ENCODE measurements around the gene SPAG4.

DNA sequence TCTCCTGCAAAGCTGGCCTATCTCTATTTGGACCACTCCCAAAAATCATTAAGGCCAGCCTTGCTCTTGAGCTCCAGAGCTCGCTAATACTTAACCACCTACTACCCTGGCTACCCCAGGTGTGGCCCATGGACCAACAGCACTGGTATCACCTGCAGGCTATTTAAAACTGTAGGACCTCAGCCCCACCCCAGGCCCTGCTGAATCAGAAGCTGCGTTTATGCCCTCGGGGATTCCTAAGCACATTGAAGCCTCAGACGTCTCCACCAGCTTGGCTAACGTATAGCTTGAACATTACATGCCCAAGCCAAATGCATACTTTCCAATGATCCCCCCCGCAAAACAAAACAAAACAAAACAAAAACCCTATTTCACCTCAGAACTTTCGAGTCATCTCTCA lies 19.7 kb upstream of the SPAG4 start:
- TF ChIP-seq, protein P1, sequence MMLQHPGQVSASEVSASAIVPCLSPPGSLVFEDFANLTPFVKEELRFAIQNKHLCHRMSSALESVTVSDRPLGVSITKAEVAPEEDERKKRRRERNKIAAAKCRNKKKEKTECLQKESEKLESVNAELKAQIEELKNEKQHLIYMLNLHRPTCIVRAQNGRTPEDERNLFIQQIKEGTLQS (IDR thresholded peaks at IDR 0.05; ENCODE audit: borderline replicate concordance, extremely low read depth, low read depth, low read length) = no peak
- TF ChIP-seq, protein P2, sequence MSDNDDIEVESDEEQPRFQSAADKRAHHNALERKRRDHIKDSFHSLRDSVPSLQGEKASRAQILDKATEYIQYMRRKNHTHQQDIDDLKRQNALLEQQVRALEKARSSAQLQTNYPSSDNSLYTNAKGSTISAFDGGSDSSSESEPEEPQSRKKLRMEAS (IDR thresholded peaks at IDR 0.05; ENCODE audit: low read depth, low read length) = no peak
- TF ChIP-seq, protein P3, sequence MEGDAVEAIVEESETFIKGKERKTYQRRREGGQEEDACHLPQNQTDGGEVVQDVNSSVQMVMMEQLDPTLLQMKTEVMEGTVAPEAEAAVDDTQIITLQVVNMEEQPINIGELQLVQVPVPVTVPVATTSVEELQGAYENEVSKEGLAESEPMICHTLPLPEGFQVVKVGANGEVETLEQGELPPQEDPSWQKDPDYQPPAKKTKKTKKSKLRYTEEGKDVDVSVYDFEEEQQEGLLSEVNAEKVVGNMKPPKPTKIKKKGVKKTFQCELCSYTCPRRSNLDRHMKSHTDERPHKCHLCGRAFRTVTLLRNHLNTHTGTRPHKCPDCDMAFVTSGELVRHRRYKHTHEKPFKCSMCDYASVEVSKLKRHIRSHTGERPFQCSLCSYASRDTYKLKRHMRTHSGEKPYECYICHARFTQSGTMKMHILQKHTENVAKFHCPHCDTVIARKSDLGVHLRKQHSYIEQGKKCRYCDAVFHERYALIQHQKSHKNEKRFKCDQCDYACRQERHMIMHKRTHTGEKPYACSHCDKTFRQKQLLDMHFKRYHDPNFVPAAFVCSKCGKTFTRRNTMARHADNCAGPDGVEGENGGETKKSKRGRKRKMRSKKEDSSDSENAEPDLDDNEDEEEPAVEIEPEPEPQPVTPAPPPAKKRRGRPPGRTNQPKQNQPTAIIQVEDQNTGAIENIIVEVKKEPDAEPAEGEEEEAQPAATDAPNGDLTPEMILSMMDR (IDR thresholded peaks at IDR 0.05 in 2 of 3, conservative IDR thresholded peaks at IDR 0.05 in 1 of 3; ENCODE audit: control insufficient read depth in 2 of 3, extremely low read depth in 1 of 3, insufficient read depth in 1 of 3, low read depth in 3 of 3, low read length in 3 of 3) = no peak
- TF ChIP-seq MYB (IDR thresholded peaks at IDR 0.05; ENCODE audit: borderline replicate concordance, low read depth, low read length) (no peak), PAX5 (IDR thresholded peaks at IDR 0.05; ENCODE audit: borderline replicate concordance, low read depth, low read length) (no peak), EZH2 (IDR thresholded peaks at IDR 0.05; ENCODE audit: borderline replicate concordance, control insufficient read depth, low read depth, low read length) (no peak)

Data from GM12878 (cell line).